K562 (cell line): ENCODE measurements around the gene TCF25. TPM values are rescaled to one million over a fixed set of nuclear protein-coding genes. Genes with fewer than 3 reads are reported as not detected.

ENCODE experiments used
- E2F6 ChIP-seq, 2 experiments: IDR thresholded peaks; 2 replicates each; pipeline ENCODE4 v1.6.1; 2011; ENCODE audit warnings: borderline replicate concordance in 1 of 2, control low read depth in 1 of 2, low read depth in 1 of 2, low read length in 1 of 2, mild to moderate bottlenecking in 1 of 2, mixed read lengths in 1 of 2, moderate library complexity in 1 of 2; ENCODE audit not compliant: insufficient read depth in 1 of 2, insufficient read length in 1 of 2, poor library complexity in 1 of 2, severe bottlenecking in 1 of 2; ENCODE audit errors: extremely low read depth in 1 of 2
- HLTF ChIP-seq: fragments of 450-650 bp; IDR thresholded peaks from 2 replicates; pipeline ENCODE4 v1.6.1; 2016
- HMGXB4 ChIP-seq: sonication (generic); formaldehyde crosslinking; IDR thresholded peaks from 2 replicates; pipeline ENCODE4 v1.8.1; 2023; ENCODE audit warnings: mild to moderate bottlenecking, missing genetic modification reagents
- MCM2 ChIP-seq: fragments of 450-650 bp; IDR thresholded peaks from 2 replicates; pipeline ENCODE4 v1.6.1; 2017; ENCODE audit warnings: low read depth, mild to moderate bottlenecking
- MEF2D ChIP-seq: conservative IDR thresholded peaks from 2 replicates; pipeline ENCODE4 v1.6.1; 2016; ENCODE audit warnings: low read depth, missing genetic modification characterization, missing compliant biosample characterization
- MTA2 ChIP-seq: fragments of 450-650 bp; IDR thresholded peaks from 2 replicates; pipeline ENCODE4 v1.6.1; 2016; ENCODE audit warnings: low read depth
- RFX7 ChIP-seq: fragments of 250-450 bp; sonication (Bioruptor Pico); IDR thresholded peaks from 2 replicates; pipeline ENCODE4 v1.5.1; 2021; ENCODE audit warnings: mild to moderate bottlenecking
- RUNX1 ChIP-seq: sonication (generic); IDR thresholded peaks from 2 replicates; pipeline ENCODE4 v1.6.1; 2016; ENCODE audit warnings: antibody characterized with exemption, low read depth
- SREBF1 ChIP-seq: fragments of 150-350 bp; IDR thresholded peaks from 2 replicates; pipeline ENCODE4 v1.6.1; 2014; ENCODE audit warnings: antibody characterized with exemption, low read depth, low read length, borderline replicate concordance
- SRSF3 ChIP-seq: fragments of 200-400 bp; formaldehyde crosslinking; IDR thresholded peaks from 2 replicates; pipeline ENCODE4 v1.6.1; 2016; ENCODE audit warnings: mild to moderate bottlenecking, low read length, moderate library complexity; ENCODE audit not compliant: insufficient read depth
- TAL1 ChIP-seq: fragments of 450-650 bp; IDR thresholded peaks from 2 replicates; pipeline ENCODE4 v1.6.1; 2016; ENCODE audit warnings: mild to moderate bottlenecking
- TEAD4 ChIP-seq, 2 experiments: sonication (generic) in 1 of 2; formaldehyde crosslinking in 1 of 2; IDR thresholded peaks; 2 replicates each; pipeline versions ENCODE4 v1.6.1 to v1.8.0; 2012 to 2022; ENCODE audit warnings: borderline replicate concordance in 1 of 2, inconsistent platforms in 1 of 2, low read length in 1 of 2, mild to moderate bottlenecking in 1 of 2, missing genetic modification reagents in 1 of 2
- ZBTB33 ChIP-seq: sonication (generic); formaldehyde crosslinking; IDR thresholded peaks from 2 replicates; pipeline ENCODE4 v1.8.1; 2023; ENCODE audit warnings: mild to moderate bottlenecking, missing genetic modification reagents
- ZFP1 ChIP-seq: fragments of 450-650 bp; formaldehyde crosslinking; IDR thresholded peaks from 2 replicates; pipeline ENCODE4 v1.4.0; 2020; ENCODE audit warnings: mild to moderate bottlenecking, mixed read lengths
- ZNF24 ChIP-seq: fragments of 450-650 bp; IDR thresholded peaks from 2 replicates; pipeline ENCODE4 v1.6.1; 2016
- ZNF263 ChIP-seq: sonication (generic); formaldehyde crosslinking; IDR thresholded peaks from 2 replicates; pipeline ENCODE4 v1.8.0; 2022; ENCODE audit warnings: mild to moderate bottlenecking, missing genetic modification reagents, borderline replicate concordance
- ZNF696 ChIP-seq: fragments of 250-450 bp; sonication (Bioruptor Pico); conservative IDR thresholded peaks from 2 replicates; pipeline ENCODE4 v1.4.0; 2020; ENCODE audit warnings: mild to moderate bottlenecking, moderate library complexity
- polyA plus RNA-seq, 8 experiments: library from polyadenylated mRNA; depleted of rRNA in 4 of 8; stranded (reverse) in 5 of 8; unstranded in 3 of 8; fragments of >200 nt; fragmentation: Nextera tagmentation in 2 of 8; fragmentation: Illumina TruSeq in 1 of 8; extraction: Ambion mirVana in 2 of 8; extraction: Trizol in 1 of 8; gene quantifications; 2 replicates each; pipeline versions ENCODE4 v1.2.1 to v1.2.3, GENCODE V29; 2011 to 2014; ENCODE audit warnings: inconsistent platforms in 1 of 8, missing spikeins in 1 of 8
- total RNA-seq, 7 experiments: library from RNA; depleted of rRNA in 6 of 7; stranded (reverse); fragments of >200 nt in 6 of 7; fragmentation: Illumina TruSeq in 2 of 7; extraction: Trizol in 2 of 7; gene quantifications; 2 replicates each; pipeline versions ENCODE4 v1.2.1 to v1.2.3, GENCODE V29; 2011 to 2021; ENCODE audit warnings: low replicate concordance in 1 of 7
- TF ChIP-seq, protein P1 (sequence below): IDR thresholded peaks from 2 replicates; pipeline ENCODE4 v1.6.1; 2011; ENCODE audit warnings: borderline replicate concordance, low read depth, mild to moderate bottlenecking, moderate library complexity, low read length; ENCODE audit not compliant: insufficient read depth, poor library complexity, severe bottlenecking

Gene TCF25
- total and polyA plus RNA-seq, 9 of the 15 experiments (the other 6 are each of a cell fraction or from before 2014, with no cell fraction given), result 9.0 to 154 (median 83.8) TPM

DNA sequence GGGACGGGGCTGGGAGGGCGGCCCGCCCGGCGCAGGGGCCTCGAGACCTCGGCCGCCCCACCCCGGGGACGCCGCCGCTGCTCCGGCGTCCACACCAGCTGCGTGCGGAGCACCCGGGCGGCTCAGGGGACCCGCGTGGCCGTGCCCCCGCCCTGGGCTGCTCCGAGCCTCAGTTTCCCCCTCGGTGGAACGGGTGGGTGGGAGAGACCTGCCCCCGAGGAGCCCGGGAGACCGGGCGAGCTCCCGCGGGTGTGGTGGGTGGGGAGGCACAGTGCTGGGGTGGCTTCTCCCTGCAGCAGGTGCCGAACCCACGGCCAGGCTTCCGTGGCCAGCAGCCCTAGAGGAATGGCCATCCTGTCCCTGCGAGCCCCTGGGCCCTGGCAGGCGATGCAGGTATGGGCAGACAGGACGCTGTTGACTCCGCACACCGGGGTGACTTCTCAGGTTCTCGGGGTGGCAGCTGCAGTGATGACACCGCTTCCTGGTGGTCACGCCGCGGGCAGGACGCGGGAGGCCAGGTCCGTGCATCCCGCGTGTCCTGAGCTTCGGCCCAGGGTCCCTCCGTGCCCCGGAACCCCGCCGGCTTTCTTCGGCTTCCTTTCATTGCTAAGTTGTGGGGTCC is 75.8 kb downstream of the TCF25 start (continued):
- TF ChIP-seq SREBF1 (no peak), ZNF696 (CRISPR knock-in tag) (no peak), HLTF (no peak), ZBTB33 (peak; percentile 46; the same call in 1 of the 2 replicates), MEF2D (tag) (no peak), MCM2 (no peak), ZNF263 (CRISPR knock-in tag) (0 out of 2 replicates have a peak, but pooled peaks have one; percentile 3), ZFP1 (CRISPR knock-in tag) (no peak), SRSF3 (no peak), TEAD4 (IDR thresholded peaks at IDR 0.05; ENCODE audit: low read length) (no peak), TEAD4 (CRISPR knock-in tag; IDR thresholded peaks at IDR 0.05; ENCODE audit: borderline replicate concordance) (no peak), RUNX1 (no peak), TAL1 (no peak), ZNF24 (no peak), HMGXB4 (no peak), E2F6 (IDR thresholded peaks at IDR 0.05; ENCODE audit: borderline replicate concordance in 1 of 2, extremely low read depth in 1 of 2, insufficient read depth in 1 of 2, insufficient read length in 1 of 2, low read depth in 1 of 2, low read length in 1 of 2, poor library complexity in 1 of 2, severe bottlenecking in 1 of 2) (peak in 1 of 2 experiments; percentile 34), MTA2 (no peak), RFX7 (CRISPR knock-in tag) (no peak)
- TF ChIP-seq, protein P1, sequence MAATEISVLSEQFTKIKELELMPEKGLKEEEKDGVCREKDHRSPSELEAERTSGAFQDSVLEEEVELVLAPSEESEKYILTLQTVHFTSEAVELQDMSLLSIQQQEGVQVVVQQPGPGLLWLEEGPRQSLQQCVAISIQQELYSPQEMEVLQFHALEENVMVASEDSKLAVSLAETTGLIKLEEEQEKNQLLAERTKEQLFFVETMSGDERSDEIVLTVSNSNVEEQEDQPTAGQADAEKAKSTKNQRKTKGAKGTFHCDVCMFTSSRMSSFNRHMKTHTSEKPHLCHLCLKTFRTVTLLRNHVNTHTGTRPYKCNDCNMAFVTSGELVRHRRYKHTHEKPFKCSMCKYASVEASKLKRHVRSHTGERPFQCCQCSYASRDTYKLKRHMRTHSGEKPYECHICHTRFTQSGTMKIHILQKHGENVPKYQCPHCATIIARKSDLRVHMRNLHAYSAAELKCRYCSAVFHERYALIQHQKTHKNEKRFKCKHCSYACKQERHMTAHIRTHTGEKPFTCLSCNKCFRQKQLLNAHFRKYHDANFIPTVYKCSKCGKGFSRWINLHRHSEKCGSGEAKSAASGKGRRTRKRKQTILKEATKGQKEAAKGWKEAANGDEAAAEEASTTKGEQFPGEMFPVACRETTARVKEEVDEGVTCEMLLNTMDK, result no peak
